ENCODE results near the gene TGM3.
"Not testable (repeated sequence)": the region's sequence is repeated elsewhere in the genome, so short reads cannot be mapped to it uniquely, and the experiment has no call there.

Gene TGM3, protein sequence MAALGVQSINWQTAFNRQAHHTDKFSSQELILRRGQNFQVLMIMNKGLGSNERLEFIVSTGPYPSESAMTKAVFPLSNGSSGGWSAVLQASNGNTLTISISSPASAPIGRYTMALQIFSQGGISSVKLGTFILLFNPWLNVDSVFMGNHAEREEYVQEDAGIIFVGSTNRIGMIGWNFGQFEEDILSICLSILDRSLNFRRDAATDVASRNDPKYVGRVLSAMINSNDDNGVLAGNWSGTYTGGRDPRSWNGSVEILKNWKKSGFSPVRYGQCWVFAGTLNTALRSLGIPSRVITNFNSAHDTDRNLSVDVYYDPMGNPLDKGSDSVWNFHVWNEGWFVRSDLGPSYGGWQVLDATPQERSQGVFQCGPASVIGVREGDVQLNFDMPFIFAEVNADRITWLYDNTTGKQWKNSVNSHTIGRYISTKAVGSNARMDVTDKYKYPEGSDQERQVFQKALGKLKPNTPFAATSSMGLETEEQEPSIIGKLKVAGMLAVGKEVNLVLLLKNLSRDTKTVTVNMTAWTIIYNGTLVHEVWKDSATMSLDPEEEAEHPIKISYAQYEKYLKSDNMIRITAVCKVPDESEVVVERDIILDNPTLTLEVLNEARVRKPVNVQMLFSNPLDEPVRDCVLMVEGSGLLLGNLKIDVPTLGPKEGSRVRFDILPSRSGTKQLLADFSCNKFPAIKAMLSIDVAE

DNA sequence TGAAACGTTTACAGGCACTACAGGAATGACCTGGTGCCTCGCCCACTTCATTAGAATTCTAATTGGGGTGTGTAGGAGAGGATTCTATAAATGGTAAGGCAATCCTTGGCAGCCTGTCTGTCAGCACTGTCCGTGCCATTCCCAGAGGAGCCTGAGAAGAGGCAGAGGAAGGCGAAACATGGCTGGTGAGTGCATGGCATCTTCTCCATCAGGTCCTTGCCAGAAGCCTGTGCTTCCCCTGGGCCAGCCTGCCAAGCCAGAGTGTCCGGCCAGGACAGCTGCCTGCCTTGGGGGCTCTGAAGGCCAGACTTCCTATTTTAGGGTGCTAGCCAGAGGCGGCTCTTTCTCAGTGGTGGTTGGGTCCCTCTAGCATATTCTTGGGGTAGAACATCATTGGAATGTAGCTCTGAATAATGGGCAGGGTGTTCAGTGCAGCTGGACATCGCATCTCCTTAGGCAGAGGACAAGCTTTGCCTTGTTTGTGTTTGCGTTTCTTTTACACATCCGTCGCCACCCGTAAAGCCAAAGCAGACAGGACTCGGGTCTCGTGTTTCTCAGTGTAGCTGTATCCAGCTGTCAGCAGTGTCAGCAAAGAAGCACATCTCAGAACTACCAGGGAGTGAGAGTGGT, at the start of gene TGM3:
TGM3 (plus strand) TSS at position 116 of the 630 bp plus-strand sequence; CDS start at position 179, 63 bp downstream.
- no peak for DNase-seq

DNA sequence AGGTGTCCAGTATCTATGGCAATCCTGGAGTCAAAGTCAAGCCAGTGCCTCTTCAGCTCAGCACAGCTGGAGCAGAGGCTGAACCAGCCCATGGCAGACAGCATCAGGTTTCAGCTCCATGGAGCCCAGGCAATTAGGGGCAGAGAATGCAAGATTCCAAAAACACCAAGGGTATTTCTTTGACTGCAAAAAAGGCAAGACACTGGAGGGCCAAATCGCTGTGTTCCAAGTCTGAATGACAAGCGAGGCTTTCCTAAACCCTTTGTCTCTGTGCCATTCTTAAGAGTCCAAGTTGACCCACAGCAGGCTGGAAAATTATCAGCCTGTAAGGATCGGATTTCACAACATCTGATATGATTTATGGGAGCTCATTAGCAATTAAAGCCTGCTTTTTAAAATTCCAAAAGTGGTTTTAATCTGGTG, 49.7 kb upstream of the TGM3 start:
- no peak for DNase-seq

DNA sequence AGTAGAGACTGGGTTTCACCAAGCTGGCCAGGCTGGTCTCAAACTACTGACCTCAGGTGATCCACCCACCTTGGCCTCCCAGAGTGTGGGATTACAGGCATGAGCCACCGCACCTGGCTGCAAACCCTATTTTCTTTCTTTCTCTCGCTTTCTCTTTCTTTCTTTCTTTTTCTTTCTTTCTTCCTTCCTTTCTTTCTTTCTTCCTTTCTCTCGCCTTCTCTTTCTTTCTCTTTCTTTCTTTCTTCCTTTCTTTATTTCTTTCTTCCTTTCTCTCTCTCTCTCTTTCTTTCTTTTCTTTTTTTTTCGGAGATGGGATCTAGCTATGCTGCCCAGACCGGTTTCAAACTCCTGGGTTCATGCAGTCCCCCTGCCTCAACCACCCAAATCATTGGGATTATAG, 47.0 kb upstream of the TGM3 start:
- DNase-seq = no peak

DNA sequence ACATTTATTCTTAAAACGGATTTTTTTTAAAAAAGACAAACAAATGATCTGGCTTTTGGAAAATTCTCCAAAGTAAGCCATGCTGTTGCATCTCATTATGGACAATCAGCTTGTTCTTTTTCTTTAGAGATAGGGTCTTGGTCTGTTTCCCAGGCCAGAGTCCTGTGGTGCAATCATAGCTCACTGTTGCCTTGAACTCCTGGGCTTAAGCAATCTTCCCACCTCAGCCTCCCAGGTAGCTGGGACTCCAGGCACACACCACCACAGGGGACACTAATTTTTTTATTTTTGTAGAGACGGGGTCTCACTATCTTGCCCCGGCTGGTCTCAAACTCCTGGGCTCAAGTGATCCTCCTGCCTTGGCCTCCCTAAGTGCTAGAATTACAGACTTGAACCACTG, 45.9 kb upstream of the TGM3 start:
- no peak for DNase-seq

DNA sequence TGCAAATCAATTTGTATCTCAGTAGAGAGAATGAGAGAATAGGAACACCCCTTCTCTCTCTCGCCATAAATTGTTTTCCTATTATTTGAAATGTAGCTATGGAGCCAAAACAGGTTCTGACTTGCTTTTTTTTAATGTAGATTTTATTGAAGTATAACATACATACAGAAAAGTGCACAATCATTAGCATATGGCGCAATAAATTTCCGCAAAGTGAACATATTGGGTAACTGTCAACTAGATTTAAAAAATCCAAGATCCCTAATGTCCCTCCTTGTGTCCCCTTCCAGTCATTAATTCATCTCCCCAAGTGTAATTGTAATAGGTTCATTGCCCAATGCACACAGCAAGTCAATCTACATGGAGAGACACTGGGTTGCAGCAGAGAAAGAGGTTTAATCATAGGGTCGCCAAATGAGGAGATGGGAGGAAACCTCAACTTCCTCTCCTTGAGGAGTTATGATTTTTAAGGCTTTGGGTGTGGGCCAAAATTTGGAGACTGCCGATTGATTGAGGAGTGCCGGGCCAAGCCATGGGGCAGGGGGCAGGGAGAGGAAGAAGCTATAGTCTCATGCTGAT, 43.3 kb upstream of the TGM3 start:
- no peak for DNase-seq

DNA sequence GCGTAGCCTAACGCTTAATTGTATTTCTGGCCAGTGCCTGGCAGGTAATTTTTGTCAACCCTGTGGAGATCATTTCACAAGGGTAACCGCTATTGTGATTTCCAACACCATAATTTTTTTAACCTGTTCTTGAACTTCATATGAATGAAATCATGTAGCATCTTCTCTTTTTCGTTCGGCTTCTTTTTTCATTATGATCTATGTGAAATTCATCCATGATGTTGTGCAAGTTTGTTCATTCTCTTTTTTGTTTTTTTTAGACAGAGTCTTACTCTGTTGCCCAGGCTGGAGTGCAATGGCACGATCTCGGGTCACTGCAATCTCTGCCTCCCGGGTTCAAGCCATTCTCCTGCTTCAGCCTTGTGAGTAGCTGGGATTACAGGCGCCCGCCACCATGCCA, 42.5 kb upstream of the TGM3 start:
- DNase-seq = no peak

DNA sequence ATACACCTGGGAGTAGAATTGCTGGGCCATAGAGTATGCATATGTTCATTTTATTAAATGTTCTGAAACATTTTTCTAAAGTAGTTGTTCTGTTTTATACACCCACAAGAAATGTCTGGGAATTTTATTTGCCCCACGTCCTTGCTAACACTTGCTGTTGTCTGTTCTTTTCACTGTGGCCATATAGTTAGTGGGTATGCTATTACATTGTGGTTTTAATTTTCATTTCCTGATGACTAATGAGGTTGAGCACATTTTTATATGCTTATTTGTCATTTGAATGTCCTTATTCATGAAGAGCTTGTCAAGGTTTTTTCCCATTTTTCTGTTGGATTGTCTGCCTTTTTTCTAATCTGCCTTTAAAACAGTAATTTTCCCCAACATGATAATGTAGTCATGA, 41.5 kb upstream of the TGM3 start:
- no peak for DNase-seq

DNA sequence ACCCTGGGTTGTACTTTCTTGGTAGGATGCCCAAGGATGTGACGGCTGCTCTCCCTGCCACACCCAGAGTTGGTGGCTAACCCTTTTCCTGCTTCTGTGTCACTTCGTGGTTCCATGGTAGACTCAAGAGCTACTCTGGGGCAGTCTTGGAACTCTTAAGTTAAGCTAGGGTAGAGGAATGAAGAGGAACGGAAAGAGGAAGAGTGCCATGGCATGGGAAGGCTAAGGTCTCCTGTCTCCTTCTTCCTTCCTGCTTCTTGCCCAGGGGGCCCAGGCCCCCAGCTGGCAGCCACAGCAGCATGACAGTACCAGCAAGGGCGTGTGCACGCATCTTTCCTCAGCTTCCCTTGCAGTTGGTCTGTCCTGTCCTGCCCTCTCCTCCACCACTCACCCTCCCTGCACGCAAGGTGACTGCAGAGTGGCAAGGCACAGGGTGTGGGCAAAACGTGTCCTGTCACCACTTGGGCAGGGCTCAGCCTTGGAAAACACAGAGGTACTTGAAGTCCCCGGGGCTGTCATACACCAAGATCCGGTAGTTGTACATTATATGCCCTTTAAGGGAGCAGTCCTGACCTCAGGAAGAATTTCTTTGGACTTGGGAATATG, 39.8 kb upstream of the TGM3 start:
- no peak for DNase-seq

DNA sequence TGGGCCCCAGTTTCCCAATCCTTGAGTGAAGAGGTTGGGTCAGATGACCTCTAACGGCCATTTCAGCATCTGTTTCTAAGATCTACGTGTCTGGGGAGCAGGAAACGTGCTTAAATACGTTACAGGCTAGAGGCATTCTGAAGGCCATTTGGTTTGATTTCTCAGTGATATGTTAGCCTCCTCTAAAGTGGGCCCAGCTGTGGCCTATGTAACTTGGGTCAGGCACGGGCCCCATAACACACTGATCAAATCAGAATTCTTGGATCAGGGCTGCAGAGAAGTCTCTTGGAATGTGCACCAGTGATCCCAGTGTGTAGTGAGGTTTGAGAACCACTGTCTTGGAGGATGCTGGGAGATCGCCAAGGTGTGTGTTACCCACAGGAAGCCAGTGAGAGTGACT, 36.1 kb upstream of the TGM3 start:
- DNase-seq = no peak

DNA sequence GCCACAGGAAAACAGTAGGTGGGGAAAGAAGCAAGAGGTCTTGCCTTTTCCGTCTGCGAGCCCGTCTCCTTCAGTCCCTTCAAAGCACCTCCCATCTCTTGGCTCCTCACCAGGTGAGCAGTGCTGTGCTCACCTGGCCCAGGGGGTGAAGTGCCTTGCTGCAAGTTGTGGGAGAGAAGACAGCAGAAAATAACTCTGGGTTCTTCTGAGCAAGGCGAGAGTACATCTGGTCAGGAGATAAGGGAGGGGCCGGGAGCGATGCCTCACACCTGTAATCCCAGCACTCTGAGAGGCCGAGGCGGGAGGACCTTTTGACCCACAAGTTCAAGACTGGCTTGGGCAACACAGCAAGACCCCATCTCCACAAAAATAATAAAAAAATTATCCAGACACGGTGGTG, 35.6 kb upstream of the TGM3 start:
- DNase-seq = no peak

DNA sequence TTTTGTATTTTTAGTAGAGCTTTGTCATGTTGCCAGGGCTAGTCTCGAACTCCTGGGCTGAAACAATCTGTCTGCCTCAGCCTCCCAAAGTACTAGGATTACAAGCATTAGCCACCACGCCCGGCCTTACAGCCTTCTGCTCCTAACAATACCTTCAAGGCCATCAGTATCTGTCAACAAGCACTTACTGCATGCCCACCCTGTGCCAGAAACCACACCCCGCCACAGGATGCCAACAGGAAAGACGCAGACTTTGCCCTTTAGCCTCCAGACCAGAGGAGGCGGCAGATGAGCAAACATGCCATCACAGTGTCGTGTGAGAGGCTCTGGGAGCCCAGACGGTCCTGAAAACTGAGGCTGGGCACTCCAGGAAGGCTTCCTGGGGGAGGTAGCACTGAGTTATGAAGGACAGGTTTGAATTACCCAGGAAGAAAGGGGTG, 34.7 kb upstream of the TGM3 start:
- DNase-seq = no peak

DNA sequence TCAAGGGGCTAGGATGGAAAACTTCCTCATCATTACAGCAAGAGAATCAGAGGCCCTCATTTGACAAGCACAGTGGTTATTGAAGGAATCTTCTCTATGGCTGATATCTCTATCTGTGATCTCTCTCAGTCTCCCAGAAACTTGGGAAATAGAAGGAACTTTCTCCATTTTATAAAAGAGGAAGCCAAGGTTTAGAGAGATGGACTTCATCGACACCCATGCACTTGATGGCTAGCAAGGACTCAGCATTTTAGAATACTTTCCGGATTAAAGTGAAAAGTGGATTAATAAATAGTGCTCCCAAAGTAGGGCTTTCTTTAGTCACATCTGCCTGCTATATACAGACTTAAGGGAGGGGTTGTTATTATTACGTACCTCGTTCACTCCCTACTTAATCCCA, 34.2 kb upstream of the TGM3 start:
- DNase-seq = no peak

DNA sequence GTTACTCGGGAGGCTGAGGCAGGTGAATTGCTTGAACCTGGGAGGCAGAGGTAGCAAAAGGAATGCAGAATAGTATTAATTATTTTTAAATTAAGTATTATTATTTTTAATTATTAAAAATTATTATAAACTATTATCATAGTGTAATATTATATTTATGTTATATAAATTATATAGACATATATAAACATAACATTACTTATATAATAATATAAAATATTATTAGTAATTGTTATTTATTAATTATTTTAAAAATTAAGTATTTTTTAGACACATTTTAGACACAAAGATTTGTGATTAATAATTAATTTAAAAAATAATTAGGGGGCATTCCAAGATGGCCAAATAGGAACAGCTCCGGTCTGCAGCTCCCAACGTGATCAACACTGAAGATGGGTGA, 31.7 kb upstream of the TGM3 start:
- DNase-seq = no peak

DNA sequence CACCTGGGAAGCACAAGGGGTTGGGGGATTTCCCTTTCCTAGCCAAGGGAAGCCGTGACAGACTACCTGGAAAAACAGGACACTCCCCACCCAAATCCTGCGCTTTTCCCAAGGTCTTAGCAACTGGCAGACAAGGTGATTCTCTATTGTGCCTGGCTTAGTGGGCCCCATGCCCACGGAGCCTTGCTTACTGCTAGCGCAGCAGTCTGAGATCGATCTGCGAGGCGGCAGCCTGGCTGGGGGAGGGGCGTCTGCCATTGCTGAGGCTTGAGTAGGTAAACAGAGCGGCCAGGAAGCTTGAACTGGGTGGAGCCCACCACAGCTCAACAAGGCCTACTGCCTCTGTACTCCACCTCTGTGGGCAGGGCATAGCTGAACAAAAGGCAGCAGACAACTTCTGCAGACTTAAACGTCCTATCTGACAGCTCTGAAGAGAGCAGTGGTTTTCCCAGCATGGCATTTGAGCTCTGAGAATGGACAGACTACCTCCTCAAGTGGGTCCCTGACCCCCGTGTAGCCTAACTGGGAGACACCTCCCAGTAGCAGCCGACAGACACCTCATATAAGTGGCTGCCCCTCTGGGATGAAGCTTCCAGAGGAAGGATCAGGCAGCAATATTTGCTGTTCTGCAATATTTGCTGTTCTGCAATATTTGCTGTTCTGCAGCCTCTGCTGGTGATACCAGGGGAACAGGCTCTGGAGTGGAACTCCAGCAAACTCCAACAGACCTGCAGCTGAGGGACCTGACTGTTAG, 31.0 kb upstream of the TGM3 start:
- not testable (repeated sequence) for DNase-seq

DNA sequence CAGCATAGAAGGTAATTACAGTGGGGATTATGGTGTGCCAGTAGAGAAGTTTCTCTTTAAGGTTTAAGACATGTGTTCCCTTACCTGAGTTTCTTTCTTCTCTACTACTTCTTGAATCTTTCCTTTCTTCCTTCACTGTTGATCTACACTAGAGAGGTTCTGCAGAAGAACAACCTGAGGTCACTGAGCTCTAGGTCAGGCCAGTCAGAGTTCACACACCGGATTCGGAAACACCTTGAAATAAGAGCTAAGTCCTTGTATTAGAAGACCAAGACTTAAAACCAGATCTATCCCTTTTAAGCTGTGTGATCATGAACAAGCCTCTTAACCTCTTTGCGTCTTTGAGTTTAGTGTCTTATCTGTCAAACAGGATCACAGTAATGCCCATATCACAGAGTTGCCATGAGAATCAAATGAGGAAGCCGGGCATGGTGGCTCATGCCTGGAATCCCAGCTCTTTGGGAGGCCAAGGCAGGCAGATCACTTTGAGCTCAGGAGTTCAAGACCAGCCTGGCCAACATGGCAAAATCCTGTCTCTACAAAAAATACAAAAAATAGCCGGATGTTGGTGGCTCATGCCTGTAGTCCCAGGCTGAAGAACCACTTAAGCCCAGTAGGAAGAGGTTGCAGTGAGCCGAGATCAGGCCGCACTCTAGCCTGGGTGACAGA, 22.0 kb upstream of the TGM3 start:
- no peak for DNase-seq

DNA sequence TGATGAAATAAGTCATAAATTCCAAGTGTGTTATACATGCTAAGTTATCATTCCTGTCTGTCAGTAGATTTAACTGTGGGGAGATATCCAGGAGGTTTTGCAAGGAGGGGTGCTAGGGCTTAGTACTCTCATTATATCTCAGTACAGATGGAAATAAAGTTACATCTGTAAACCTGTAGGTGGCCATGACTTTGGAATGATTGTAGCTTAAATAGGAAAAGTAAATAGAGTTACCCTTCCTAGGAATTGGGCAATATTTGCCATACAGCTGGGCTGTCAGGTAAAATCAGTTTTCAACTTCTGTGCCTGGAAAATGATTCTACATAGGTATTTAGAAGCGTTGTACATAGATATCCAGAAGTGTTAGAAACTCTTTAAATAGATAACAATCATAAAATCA, 19.8 kb upstream of the TGM3 start:
- no peak for DNase-seq

DNA sequence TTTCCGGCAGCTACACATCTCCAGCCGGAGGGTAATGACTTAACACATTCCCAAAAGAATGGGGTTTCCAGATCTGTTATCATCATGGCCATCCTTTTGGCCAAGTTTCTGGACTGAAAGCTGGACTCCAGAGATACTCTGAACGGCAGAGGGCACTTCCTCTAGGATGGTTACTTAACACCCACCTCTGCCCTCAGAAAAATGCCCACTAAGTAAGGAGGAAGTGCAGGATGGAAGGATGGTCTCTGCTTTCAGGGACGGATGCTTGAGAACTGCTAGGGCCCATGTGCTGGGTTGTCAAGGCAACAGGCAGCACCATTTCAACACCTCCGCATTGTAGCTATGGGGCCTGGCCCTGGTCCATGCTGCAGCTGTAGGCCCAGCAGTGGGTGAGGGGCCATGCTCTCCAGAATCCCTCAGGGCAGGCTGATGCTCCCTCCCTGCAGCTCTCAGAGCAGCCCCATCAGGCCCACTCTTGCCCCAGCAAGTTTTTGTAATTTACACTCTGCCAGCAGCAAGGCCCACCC, 16.5 kb upstream of the TGM3 start:
- no peak for DNase-seq

DNA sequence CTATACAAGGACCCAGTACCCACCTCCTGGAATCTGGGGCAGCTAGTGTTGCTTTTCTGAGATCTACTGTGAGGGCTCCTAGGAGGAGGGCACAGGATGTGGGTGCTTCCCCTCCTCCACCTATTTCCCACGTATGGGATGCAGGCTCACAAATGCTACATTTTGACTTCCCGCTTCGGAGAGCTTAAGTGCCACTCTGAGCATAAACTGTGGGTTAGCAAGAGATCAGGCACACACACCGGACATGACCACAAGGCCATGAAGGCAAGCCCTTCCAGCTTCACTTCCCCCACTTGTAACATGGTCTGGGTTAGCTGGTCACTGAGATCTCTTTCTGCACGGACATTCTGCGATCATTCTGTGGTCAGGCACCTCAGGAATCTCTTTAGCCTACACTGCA, 15.7 kb upstream of the TGM3 start:
- DNase-seq = no peak

DNA sequence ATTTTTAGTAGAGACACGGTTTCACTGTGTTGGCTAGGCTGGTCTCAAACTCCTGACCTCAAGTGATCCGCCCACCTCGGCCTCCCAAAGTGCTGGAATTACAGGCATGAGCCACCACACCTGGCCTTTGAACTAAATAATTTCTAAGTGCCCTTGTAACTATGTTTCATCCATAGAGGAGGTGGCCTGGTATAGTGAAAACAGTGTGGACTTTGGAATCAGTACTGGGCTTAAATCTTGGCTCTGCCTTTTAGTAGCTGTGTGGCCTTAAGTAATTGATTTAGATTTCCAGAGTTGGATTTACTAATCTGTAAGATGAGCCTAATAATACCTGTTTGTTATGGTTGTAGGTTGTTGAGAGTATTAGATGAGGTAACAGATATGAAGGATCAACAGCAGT, 14.2 kb upstream of the TGM3 start:
- no peak for DNase-seq

DNA sequence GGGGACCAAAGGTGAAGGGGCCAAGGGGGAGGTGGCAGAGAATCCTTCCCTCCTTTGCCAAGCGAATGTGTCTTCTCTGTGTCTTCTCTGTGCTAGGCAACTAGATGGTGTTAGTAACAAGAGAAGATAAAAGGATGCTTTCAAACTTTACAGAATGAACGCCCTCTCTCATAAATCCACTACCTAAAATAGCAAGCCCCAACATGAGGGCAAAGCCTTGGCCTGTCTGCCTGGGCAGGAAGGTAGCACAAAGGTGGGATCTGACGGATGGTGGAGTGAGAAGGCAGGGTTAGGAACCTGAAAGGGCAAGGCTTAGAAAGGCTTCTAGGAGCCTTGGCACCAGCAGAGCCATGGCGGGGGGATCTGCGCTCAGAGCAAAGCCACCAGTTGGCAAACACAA, 13.6 kb upstream of the TGM3 start:
- no peak for DNase-seq

DNA sequence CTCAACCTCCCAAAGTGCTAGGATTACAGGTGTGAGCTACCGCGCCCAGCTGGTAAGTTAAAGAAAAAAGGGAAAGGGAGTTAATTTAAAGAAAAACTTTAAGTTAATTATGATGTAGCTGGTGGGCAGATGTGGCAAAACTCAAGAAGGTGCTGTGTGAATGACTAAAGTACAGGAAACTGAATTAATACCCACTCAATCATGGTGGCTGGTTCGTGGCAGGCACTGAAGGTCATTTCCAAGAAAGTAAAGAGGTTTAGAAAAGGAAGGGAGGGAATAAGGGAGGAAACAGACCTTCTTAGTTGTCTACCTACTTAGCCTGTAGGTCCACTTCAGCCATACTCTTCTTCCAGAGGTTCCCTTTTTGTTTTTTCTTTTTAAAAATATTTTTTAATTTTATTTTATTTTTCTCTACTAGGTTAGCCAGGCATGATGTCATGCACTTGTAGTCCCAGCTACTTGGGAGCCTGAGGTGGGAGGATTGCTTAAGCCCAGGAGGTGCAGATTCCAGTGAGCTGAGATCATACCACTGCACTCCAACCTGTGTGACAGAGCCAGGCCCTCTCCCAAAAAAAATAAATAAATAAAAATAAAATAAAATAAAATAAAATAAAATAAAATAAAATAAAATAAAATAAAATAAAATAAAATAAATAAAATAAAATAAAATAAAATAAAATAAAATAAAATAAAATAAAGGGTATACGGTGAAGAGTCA, 11.9 kb upstream of the TGM3 start:
- DNase-seq = no peak

All from activated naive CD4-positive, alpha-beta T cell treated with Interleukin-2 at 50 U/mL for 16 hours (primary cell).